OCI-LY3 (cell line): ENCODE results near the gene EPS15.

Experiments used
- H2AFZ ChIP-seq: fragments of 200-600, 300-600 bp; shearing (Covaris generic); 2 replicates; pipeline ENCODE4 v1.6.0; 2014; ENCODE audit warnings: antibody characterized with exemption, low read depth, low read length
- H3K27ac ChIP-seq: fragments of 200-600, 300-600 bp; sonication (generic); 2 replicates; pipeline ENCODE4 v1.5.1; 2014; ENCODE audit warnings: mild to moderate bottlenecking, low read length, moderate library complexity, mixed read lengths
- H3K27me3 ChIP-seq: fragments of 200-600, 300-600 bp; sonication (generic); 2 replicates; pipeline ENCODE4 v1.6.1; 2014; ENCODE audit warnings: low read depth, low read length, mixed read lengths
- H3K36me3 ChIP-seq: fragments of 200-600, 300-600 bp; sonication (generic); replicated peaks from 2 replicates; pipeline ENCODE3; 2014; ENCODE audit warnings: low read depth, low read length, mixed read lengths
- H3K4me1 ChIP-seq: fragments of 300-600, 200-600 bp; sonication (generic); 2 replicates; pipeline ENCODE4 v1.6.1; 2014; ENCODE audit warnings: low read length, mixed read lengths
- H3K4me2 ChIP-seq: fragments of 200-600, 300-600 bp; sonication (generic); 2 replicates; pipeline ENCODE4 v1.6.1; 2014; ENCODE audit warnings: low read length, mixed read lengths
- H3K4me3 ChIP-seq: fragments of 300-600, 200-600 bp; sonication (generic); 2 replicates; pipeline ENCODE4 v1.5.1; 2014; ENCODE audit warnings: antibody characterized with exemption, mild to moderate bottlenecking, low read length, moderate library complexity
- H3K79me2 ChIP-seq: fragments of 300-600, 200-600 bp; shearing (Covaris generic); 2 replicates; pipeline ENCODE4 v1.6.1; 2014; ENCODE audit warnings: mild to moderate bottlenecking, low read length, mixed read lengths
- H3K9ac ChIP-seq: fragments of 300-600, 200-600 bp; shearing (Covaris generic); 2 replicates; pipeline ENCODE4 v1.6.0; 2014; ENCODE audit warnings: mild to moderate bottlenecking, low read length, moderate library complexity
- H3K9me3 ChIP-seq: fragments of 200-600, 300-600 bp; shearing (Covaris generic); 2 replicates; pipeline ENCODE4 v1.6.1; 2014; ENCODE audit warnings: low read length, mixed read lengths; ENCODE audit not compliant: insufficient read depth
- H4K20me1 ChIP-seq: fragments of 200-600, 300-600 bp; sonication (generic); 2 replicates; pipeline ENCODE4 v1.6.1; 2016; ENCODE audit warnings: low read length, mixed read lengths; ENCODE audit not compliant: insufficient read depth
- CTCF ChIP-seq: fragments of 200-600, 300-600 bp; sonication (generic); IDR thresholded peaks from 2 replicates; pipeline ENCODE4 v1.5.1; 2014; ENCODE audit warnings: antibody characterized with exemption, low read length, low read depth
- EZH2phosphoT487 ChIP-seq: fragments of 200-600 bp; shearing (Covaris generic); IDR thresholded peaks from 2 replicates; pipeline ENCODE4 v1.6.1; 2018; ENCODE audit warnings: antibody characterized with exemption, mixed run types, low read depth

The EPS15 gene

GRCh38 chr1:51551081-51551480 lies 32.0 kb upstream of the EPS15 start:
- no peak overlapping the region for H3K27ac ChIP-seq
- no peaks in the 10 kb centered on the region for H3K79me2 ChIP-seq
- no peaks in the 10 kb centered on the region for H3K36me3 ChIP-seq
- no peak overlapping the region for H3K9ac ChIP-seq
- peaks cover 6% of the 10 kb centered on the region; the same call in 1 of the 2 replicates for H3K9me3 ChIP-seq
- H2AFZ ChIP-seq: no peak overlapping the region
- H3K4me2 ChIP-seq: no peak overlapping the region
- no peaks in the 10 kb centered on the region for H4K20me1 ChIP-seq
- no peaks in the 10 kb centered on the region for H3K27me3 ChIP-seq
- peaks cover 34% of the 10 kb centered on the region for H3K4me1 ChIP-seq
- TF ChIP-seq EZH2phosphoT487: no peak
- no peak for TF ChIP-seq CTCF
- H3K4me3 ChIP-seq: no peak overlapping the region

GRCh38 chr1:51549901-51550300 lies 30.8 kb upstream of the EPS15 start:
- Histone ChIP-seq H3K4me1 (peaks cover 34% of the 10 kb centered on the region), H3K9ac (no peak overlapping the region), H4K20me1 (no peaks in the 10 kb centered on the region), H3K27me3 (no peaks in the 10 kb centered on the region), H3K4me2 (no peak overlapping the region), H3K27ac (no peak overlapping the region), H3K79me2 (no peaks in the 10 kb centered on the region), H3K9me3 (peaks cover 6% of the 10 kb centered on the region; the same call in 1 of the 2 replicates), H3K4me3 (no peak overlapping the region), H3K36me3 (no peaks in the 10 kb centered on the region), H2AFZ (no peak overlapping the region)
- TF ChIP-seq EZH2phosphoT487 (no peak), CTCF (no peak)

DNA sequence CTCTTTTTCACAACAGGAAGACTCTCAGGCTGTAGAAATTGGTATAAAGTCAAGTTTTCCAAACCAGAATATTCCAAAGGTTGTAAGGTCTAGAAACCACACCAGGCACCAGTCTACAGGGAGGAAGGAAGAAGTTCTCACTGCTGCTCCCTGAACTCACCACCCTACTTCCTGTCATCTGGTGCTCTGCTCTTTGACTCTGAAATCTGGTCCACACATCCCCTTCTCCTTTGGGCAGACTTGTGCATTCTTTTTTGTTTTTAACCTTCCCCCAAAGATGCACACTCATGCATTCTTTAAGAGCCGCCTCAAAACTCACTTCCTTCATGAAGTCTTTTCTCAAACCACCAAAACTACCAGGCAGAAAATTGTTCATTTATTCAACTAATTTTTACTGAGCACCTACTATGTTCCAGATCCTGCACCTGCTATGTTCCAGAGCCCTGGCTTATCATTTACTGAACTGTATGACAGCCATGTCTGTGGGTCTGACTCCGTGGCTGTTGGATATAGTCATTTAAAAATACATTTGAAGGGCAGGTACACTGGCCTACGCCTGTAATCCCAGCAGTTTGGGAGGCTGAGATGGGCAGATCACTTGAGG lies 30.1 kb upstream of the EPS15 start:
- Histone ChIP-seq H3K27ac (no peak overlapping the region), H4K20me1 (no peaks in the 10 kb centered on the region), H3K36me3 (no peaks in the 10 kb centered on the region), H3K79me2 (no peaks in the 10 kb centered on the region), H3K4me1 (peaks cover 28% of the 10 kb centered on the region), H3K4me2 (no peak overlapping the region), H3K4me3 (no peak overlapping the region), H3K27me3 (no peaks in the 10 kb centered on the region), H3K9ac (no peak overlapping the region), H3K9me3 (peaks cover 6% of the 10 kb centered on the region; the same call in 1 of the 2 replicates), H2AFZ (no peak overlapping the region)
- TF ChIP-seq CTCF (no peak), EZH2phosphoT487 (no peak)

DNA sequence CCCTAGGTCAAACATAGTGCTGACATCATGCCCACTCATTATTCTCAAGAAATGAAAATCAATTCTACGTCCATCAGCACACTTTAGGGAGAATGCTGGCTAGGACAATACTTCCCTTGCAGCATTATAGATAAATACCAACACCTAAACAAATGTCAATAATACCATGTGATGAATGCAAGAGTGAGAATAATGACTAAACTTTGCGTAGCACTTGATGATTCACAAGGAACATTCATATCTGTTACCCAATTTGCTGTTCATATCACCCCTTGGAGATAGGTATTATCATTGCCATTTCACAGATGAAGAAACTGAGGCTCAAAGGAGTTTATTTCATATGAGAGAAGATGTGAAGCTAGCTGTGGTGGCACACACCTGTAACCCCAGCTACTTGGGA lies 24.8 kb upstream of the EPS15 start:
- Histone ChIP-seq H4K20me1 (no peaks in the 10 kb centered on the region), H3K9ac (no peak overlapping the region), H3K27ac (no peak overlapping the region), H3K79me2 (no peaks in the 10 kb centered on the region), H3K27me3 (no peaks in the 10 kb centered on the region), H3K4me2 (no peak overlapping the region), H3K36me3 (no peaks in the 10 kb centered on the region), H2AFZ (no peak overlapping the region), H3K4me1 (peaks cover 2% of the 10 kb centered on the region), H3K4me3 (no peak overlapping the region), H3K9me3 (no peaks in the 10 kb centered on the region)
- TF ChIP-seq EZH2phosphoT487 (no peak), CTCF (no peak)
